Smooth muscle cell (in vitro differentiated cells): ENCODE data around the gene SHC1. TPM values are rescaled to one million over a fixed set of nuclear protein-coding genes. Genes with fewer than 3 reads are reported as not detected.

Experiments used
- DNase-seq: peaks from one replicate; lab custom pipeline; 2025; ENCODE audit not compliant: unreplicated experiment; lab: John Stamatoyannopoulos, UW
- H2AFZ ChIP-seq: fragments of 200-600 bp; sonication (generic); 2 replicates; pipeline ENCODE4 v1.6.0; 2016; ENCODE audit warnings: antibody characterized with exemption, low read depth, mild to moderate bottlenecking
- H3F3A ChIP-seq: fragments of 200-600 bp; sonication (generic); 2 replicates; pipeline ENCODE4 v1.6.0; 2017; ENCODE audit warnings: antibody characterized with exemption, low read depth
- H3K27ac ChIP-seq: fragments of 200-600 bp; sonication (generic); 2 replicates; pipeline ENCODE4 v1.5.1; 2016; ENCODE audit warnings: low read depth, mild to moderate bottlenecking
- H3K27me3 ChIP-seq: fragments of 200-600 bp; sonication (generic); 2 replicates; pipeline ENCODE4 v1.6.1; 2016; ENCODE audit warnings: low read depth, mild to moderate bottlenecking
- H3K36me3 ChIP-seq: fragments of 200-600 bp; sonication (generic); 2 replicates; pipeline ENCODE4 v1.5.1; 2016; ENCODE audit warnings: low read depth
- H3K4me1 ChIP-seq: fragments of 200-600 bp; sonication (generic); 2 replicates; pipeline ENCODE4 v1.5.1; 2016; ENCODE audit warnings: low read depth
- H3K4me2 ChIP-seq: fragments of 200-600 bp; sonication (generic); 2 replicates; pipeline ENCODE4 v1.6.0; 2016; ENCODE audit warnings: mild to moderate bottlenecking
- H3K4me3 ChIP-seq: fragments of 200-600 bp; sonication (generic); 2 replicates; pipeline ENCODE4 v1.5.1; 2016; ENCODE audit warnings: mild to moderate bottlenecking
- H3K79me2 ChIP-seq: fragments of 200-600 bp; sonication (generic); 2 replicates; pipeline ENCODE4 v1.6.0; 2016; ENCODE audit warnings: low read depth, mild to moderate bottlenecking
- H3K9ac ChIP-seq: fragments of 200-600 bp; sonication (generic); 2 replicates; pipeline ENCODE4 v1.6.0; 2016; ENCODE audit warnings: low read depth
- H3K9me3 ChIP-seq: fragments of 200-600 bp; sonication (generic); replicated peaks from 2 replicates; pipeline ENCODE4 v1.5.1; 2016; ENCODE audit warnings: low read depth
- H4K20me1 ChIP-seq: fragments of 200-600 bp; sonication (generic); 2 replicates; pipeline ENCODE4 v1.6.0; 2016; ENCODE audit warnings: low read depth
- WGBS: methylation state at CpG from one replicate; pipeline ENCODE4 v1.1.7; 2016; ENCODE audit warnings: low lambda C conversion rate; 5-methylcytosine and 5-hydroxymethylcytosine counted together
- polyA plus RNA-seq: library from polyadenylated mRNA; unstranded; fragments of >200 nt; fragmentation: Nextera tagmentation; extraction: Ambion mirVana; gene quantifications from 2 replicates; pipeline ENCODE4 v1.2.1, GENCODE V29; 2016
- total RNA-seq: library from RNA; depleted of rRNA; stranded (reverse); fragments of >200 nt; gene quantifications from 2 replicates; pipeline ENCODE4 v1.2.3, GENCODE V29; 2014
- TF ChIP-seq, protein P1 (sequence below): fragments of 200-600 bp; sonication (generic); IDR thresholded peaks from 2 replicates; pipeline ENCODE4 v1.5.1; 2017; ENCODE audit warnings: borderline replicate concordance, mild to moderate bottlenecking, antibody characterized with exemption; ENCODE audit not compliant: insufficient read depth, poor library complexity, severe bottlenecking

The SHC1 gene
- total and polyA plus RNA-seq, 2 experiments from 2014 or later, result 207 to 249 TPM

DNA sequence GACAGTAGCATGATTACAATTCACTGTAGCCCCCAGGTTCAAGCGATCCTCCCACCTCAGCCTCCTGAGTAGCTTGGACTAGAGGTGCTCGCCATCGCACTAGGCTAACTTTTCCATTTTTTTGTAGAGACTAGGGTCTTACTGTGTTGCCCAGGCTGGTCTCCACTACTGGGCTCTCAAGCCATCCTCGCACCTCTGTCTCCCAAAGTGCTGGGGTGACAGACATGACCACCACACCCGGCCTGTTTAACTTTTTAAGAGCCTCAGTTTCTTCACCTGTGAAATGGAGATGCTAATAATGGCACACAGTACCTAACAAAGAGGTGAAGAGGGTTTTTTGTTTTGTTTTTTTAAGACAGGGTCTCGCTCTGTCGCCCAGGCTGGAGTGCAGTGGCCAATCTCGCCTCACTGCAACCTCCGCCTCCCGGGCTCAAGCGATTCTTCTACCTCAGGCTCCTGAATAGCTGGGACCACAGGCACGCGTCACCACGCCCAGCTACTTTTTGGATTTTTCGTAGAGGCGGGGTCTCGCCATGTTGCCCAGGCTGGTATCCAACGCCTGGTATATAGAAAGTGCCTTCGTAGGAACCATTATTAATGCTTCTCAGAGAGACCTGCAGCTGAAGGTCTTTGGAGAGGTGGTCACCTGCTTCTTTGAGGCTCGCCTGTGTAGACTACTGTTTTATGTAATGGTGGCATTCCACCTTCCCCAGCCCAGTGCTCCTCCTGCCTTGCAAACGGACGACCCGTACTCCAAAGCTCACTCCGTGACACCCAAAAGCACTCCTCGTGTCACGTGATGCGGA, 34.6 kb downstream of the SHC1 start:
- no peak for DNase-seq
- Histone ChIP-seq H3K9me3 (no peaks in the 10 kb centered on the region), H3K79me2 (no peaks in the 10 kb centered on the region), H3K4me3 (peak overlapping the region; percentile 62), H3K4me2 (peak overlapping the region; percentile 82), H3K9ac (peak overlapping the region; percentile 99), H3K27ac (peak overlapping the region; percentile 96), H3K27me3 (no peaks in the 10 kb centered on the region), H2AFZ (peak overlapping the region; percentile 78), H3K36me3 (no peaks in the 10 kb centered on the region), H3F3A (no peaks in the 10 kb centered on the region), H4K20me1 (no peaks in the 10 kb centered on the region), H3K4me1 (peaks cover 11% of the 10 kb centered on the region)
- TF ChIP-seq, protein P1, sequence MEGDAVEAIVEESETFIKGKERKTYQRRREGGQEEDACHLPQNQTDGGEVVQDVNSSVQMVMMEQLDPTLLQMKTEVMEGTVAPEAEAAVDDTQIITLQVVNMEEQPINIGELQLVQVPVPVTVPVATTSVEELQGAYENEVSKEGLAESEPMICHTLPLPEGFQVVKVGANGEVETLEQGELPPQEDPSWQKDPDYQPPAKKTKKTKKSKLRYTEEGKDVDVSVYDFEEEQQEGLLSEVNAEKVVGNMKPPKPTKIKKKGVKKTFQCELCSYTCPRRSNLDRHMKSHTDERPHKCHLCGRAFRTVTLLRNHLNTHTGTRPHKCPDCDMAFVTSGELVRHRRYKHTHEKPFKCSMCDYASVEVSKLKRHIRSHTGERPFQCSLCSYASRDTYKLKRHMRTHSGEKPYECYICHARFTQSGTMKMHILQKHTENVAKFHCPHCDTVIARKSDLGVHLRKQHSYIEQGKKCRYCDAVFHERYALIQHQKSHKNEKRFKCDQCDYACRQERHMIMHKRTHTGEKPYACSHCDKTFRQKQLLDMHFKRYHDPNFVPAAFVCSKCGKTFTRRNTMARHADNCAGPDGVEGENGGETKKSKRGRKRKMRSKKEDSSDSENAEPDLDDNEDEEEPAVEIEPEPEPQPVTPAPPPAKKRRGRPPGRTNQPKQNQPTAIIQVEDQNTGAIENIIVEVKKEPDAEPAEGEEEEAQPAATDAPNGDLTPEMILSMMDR, result no peak
- 45% methylated on average over 27 of the region's 27 CpGs for WGBS

DNA sequence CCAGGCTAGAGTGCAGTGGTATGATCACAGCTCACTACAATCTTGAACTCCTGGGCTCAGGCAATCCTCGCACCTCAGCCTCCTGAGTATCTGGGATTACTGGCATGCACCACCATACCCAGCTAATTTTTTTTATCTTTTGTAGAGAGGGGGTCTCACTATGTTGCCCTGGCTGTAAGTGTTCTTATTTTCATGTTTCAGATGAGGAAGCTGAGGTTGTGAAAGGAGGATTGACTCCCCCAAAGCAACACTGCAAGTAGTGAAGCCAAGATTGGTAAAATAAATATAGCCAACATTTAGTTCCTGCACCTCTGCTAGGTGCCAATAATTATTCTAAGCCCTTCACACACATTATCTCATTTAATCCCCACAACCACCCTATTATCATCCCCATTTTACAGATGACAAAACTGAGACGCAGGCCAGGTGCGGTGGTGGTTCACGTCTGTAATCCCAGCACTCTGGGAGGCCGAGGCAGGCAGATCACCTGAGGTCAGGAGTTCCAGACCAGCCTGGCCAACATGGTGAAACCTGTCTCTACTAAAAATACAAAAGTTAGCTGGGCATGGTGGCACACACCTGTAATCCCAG, 36.1 kb downstream of the SHC1 start:
- H3K9me3 ChIP-seq, result no peaks in the 10 kb centered on the region
- H3F3A ChIP-seq, result no peaks in the 10 kb centered on the region
- H3K4me2 ChIP-seq, result no peak overlapping the region
- DNase-seq, result no peak
- no peak overlapping the region for H3K9ac ChIP-seq
- no peak overlapping the region for H3K4me3 ChIP-seq
- no peaks in the 10 kb centered on the region for H3K36me3 ChIP-seq
- H3K4me1 ChIP-seq, result no peaks in the 10 kb centered on the region
- no peaks in the 10 kb centered on the region for H3K79me2 ChIP-seq
- no peaks in the 10 kb centered on the region for H4K20me1 ChIP-seq
- H3K27ac ChIP-seq, result no peak overlapping the region
- 97% methylated on average over 5 of the region's 5 CpGs for WGBS
- no peak overlapping the region for H2AFZ ChIP-seq
- TF ChIP-seq, protein P1, result no peak
- H3K27me3 ChIP-seq, result no peaks in the 10 kb centered on the region

DNA sequence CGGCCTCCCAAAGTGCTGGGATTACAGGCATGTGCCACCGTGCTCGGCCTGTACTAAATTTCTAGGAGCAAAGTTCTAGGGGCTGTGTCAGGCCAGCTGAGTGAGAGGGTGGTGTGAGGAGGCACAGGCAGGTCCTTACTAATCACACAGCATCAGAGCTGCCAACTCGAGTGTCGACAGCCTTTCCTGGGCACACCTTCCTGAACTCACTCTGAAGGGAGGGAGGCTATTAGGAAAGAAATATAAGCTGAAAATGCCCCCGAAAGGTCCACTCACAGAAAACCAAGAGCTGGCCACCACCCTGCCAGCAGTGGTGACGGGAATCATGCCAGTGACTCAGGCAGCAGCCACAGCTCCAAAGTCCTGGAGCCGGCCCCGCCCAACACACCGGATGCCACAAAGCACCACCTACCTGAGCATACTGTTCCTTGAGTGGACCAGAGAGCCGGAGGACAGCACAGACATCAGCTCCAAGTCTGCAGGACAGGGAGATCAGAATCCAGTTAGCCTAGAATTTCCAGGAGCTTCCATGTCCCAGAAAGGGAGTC, 38.5 kb downstream of the SHC1 start:
- H3K4me1 ChIP-seq, result no peaks in the 10 kb centered on the region
- no peak overlapping the region for H3K4me3 ChIP-seq
- no peaks in the 10 kb centered on the region for H3K9me3 ChIP-seq
- no peaks in the 10 kb centered on the region for H3F3A ChIP-seq
- DNase-seq, result no peak
- H3K9ac ChIP-seq, result no peak overlapping the region
- H3K27me3 ChIP-seq, result no peaks in the 10 kb centered on the region
- TF ChIP-seq, protein P1, result no peak
- no peak overlapping the region for H3K4me2 ChIP-seq
- peak overlapping the region; percentile 48 for H3K27ac ChIP-seq
- 92% methylated on average over 11 of the region's 11 CpGs for WGBS
- no peaks in the 10 kb centered on the region for H3K36me3 ChIP-seq
- H4K20me1 ChIP-seq, result no peaks in the 10 kb centered on the region
- no peak overlapping the region for H2AFZ ChIP-seq
- no peaks in the 10 kb centered on the region for H3K79me2 ChIP-seq
